ENCODE measurements around the gene NAT10.

DNA sequence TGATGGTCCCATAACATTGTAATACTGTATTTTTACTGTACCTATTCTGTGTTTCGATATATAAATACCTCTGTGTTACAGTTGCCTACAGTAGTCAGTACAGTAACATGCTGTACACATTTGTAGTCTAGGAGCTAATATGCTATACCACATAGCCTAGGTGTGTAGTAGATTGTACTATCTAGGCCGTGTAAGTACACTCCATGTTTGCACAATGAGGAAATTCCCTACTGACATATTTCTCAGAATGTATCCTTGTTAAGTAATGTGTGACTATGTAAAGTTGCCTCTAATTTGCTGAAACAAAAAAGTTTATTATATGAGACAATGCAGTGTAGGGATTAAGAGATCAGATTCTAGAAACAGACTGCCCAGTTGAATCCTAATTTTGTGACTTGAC, 32.6 kb upstream of the NAT10 start:
- TF ChIP-seq, protein P1, sequence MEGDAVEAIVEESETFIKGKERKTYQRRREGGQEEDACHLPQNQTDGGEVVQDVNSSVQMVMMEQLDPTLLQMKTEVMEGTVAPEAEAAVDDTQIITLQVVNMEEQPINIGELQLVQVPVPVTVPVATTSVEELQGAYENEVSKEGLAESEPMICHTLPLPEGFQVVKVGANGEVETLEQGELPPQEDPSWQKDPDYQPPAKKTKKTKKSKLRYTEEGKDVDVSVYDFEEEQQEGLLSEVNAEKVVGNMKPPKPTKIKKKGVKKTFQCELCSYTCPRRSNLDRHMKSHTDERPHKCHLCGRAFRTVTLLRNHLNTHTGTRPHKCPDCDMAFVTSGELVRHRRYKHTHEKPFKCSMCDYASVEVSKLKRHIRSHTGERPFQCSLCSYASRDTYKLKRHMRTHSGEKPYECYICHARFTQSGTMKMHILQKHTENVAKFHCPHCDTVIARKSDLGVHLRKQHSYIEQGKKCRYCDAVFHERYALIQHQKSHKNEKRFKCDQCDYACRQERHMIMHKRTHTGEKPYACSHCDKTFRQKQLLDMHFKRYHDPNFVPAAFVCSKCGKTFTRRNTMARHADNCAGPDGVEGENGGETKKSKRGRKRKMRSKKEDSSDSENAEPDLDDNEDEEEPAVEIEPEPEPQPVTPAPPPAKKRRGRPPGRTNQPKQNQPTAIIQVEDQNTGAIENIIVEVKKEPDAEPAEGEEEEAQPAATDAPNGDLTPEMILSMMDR (IDR thresholded peaks at IDR 0.05), result no peak
- TF ChIP-seq POLR2A (IDR thresholded peaks at IDR 0.05), result no peak
